ENCODE measurements around the gene EBF3.

EBF3 gene

GRCh38 chr10:129841071-129841470 is 123.0 kb downstream of the EBF3 start:
- no peak for FAIRE-seq
- DNase-seq (ENCODE audit: insufficient read length, low spot score) = no peak
- TF ChIP-seq, protein P1, sequence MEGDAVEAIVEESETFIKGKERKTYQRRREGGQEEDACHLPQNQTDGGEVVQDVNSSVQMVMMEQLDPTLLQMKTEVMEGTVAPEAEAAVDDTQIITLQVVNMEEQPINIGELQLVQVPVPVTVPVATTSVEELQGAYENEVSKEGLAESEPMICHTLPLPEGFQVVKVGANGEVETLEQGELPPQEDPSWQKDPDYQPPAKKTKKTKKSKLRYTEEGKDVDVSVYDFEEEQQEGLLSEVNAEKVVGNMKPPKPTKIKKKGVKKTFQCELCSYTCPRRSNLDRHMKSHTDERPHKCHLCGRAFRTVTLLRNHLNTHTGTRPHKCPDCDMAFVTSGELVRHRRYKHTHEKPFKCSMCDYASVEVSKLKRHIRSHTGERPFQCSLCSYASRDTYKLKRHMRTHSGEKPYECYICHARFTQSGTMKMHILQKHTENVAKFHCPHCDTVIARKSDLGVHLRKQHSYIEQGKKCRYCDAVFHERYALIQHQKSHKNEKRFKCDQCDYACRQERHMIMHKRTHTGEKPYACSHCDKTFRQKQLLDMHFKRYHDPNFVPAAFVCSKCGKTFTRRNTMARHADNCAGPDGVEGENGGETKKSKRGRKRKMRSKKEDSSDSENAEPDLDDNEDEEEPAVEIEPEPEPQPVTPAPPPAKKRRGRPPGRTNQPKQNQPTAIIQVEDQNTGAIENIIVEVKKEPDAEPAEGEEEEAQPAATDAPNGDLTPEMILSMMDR (IDR thresholded peaks at IDR 0.05; ENCODE audit: insufficient read depth, missing control alignments) = no peak

DNA sequence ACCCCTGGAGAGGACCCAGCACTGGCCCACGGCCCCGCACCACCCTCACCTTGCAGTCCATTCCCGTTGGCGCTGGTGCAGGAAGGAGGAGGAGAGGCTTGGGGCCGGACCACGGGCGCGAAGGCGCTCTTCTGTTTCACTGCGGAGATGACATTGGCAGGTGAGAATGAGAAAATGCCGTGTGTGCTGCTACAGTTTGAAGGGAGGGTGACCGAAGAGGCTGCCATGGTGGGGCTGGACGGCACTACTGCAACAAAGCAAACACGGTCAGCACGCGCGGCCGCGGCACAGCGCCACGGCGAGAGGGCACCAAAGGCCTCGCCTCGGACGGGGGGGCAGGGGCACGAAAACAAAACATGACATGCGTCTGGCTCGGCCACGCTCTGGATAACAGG is 123.9 kb downstream of the EBF3 start:
- no peak for DNase-seq (ENCODE audit: insufficient read length, low spot score)
- TF ChIP-seq, protein P1 (IDR thresholded peaks at IDR 0.05; ENCODE audit: insufficient read depth, missing control alignments) = no peak
- no peak for FAIRE-seq

- FAIRE-seq (no peak), DNase-seq (ENCODE audit: insufficient read length, low spot score) (no peak)
- TF ChIP-seq, protein P1 (IDR thresholded peaks at IDR 0.05; ENCODE audit: insufficient read depth, missing control alignments) = no peak
Measured at GRCh38 chr10:129839285-129840195, 124.5 kb downstream of the EBF3 start.

GRCh38 chr10:129838794-129839193 is 125.3 kb downstream of the EBF3 start:
- no peak for FAIRE-seq
- TF ChIP-seq, protein P1 (IDR thresholded peaks at IDR 0.05; ENCODE audit: insufficient read depth, missing control alignments) = no peak
- DNase-seq (ENCODE audit: insufficient read length, low spot score) = no peak

DNA sequence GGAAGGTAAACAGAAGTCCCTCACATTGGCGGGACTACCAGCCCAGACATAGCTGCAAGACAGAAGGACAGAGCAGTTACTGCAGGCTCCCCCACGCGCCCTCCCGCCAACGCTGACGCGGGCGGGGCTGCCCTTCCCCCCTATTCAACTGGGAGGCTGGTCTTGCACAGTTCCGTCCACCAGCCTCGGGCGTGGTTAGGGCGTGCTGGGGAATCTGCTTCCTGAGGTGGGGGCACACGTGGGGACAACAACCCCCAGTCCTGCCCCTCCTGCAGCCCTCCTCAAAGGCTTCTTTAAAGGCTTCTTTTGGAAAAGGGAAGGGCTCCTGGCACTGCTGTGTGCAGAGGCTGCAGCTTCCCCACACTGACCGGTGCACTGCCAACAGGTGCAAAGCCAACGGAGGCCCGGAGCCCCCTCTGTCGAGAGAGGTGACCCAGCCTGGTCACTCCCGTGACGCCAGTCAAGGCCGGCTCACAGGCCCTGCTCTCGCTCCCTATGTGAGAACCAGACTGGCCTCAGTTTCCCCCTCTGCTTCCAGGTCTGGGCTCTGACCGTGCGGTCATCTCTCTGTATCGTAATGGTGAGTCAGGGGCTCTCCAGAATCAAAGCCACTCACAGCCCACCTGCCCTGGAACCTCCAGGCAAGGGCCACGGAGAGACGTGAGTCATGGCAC is 126.0 kb downstream of the EBF3 start:
- TF ChIP-seq, protein P1 (IDR thresholded peaks at IDR 0.05; ENCODE audit: insufficient read depth, missing control alignments) = no peak
- DNase-seq (ENCODE audit: insufficient read length, low spot score) = no peak
- FAIRE-seq = no peak

DNA sequence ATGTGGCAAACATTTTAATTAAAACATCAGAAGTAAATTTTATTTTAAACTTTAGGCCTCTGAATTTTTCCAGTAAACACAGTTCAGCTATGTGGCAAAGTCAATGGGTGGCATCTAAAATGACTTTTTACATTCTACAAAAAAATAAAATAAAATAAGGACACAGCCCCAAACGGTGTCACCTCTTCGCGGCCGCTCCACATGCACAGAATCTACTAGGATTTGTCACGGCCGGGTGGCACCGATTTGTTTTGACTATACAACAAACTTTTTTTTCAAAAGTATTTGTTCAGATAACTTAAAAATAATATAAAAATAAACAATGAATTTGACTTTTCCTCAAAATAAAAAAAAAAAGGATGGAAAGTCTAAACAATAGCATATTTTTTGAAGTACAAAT is 127.8 kb downstream of the EBF3 start:
- no peak for DNase-seq (ENCODE audit: insufficient read length, low spot score)
- TF ChIP-seq, protein P1 (IDR thresholded peaks at IDR 0.05; ENCODE audit: insufficient read depth, missing control alignments) = no peak
- no peak for FAIRE-seq

All from D721Med (cell line).